ENCODE results near the gene GALNT16.

The GALNT16 gene

GRCh38 chr14:69325086-69325485 lies 65.1 kb downstream of the GALNT16 start:
- Histone ChIP-seq H3K9me2 (replicated peaks; ENCODE audit: low read depth, low read length) (no peaks in the 10 kb centered on the region), H3K36me3 (ENCODE audit: insufficient read depth, low read length) (no peaks in the 10 kb centered on the region), H3K9ac (ENCODE audit: low read depth, low read length, poor library complexity, severe bottlenecking) (no peak overlapping the region), H3K4me2 (ENCODE audit: low read depth, low read length, poor library complexity, severe bottlenecking) (no peak overlapping the region), H3F3A (ENCODE audit: low read depth) (no peaks in the 10 kb centered on the region), H3K27me3 (ENCODE audit: insufficient read depth, low read length, poor library complexity, severe bottlenecking) (no peaks in the 10 kb centered on the region), H2AFZ (ENCODE audit: low read length) (no peak overlapping the region), H3K4me3 (ENCODE audit: low read length, poor library complexity, severe bottlenecking) (no peak overlapping the region), H3K4me1 (ENCODE audit: insufficient read depth, low read length, poor library complexity, severe bottlenecking) (no peaks in the 10 kb centered on the region), H3K79me2 (ENCODE audit: insufficient read depth, low read length) (no peaks in the 10 kb centered on the region), H3K9me3 (ENCODE audit: insufficient read depth, low read depth, low read length) (no peaks in the 10 kb centered on the region), H4K20me1 (ENCODE audit: insufficient read depth, low read length, poor library complexity, severe bottlenecking) (no peaks in the 10 kb centered on the region)
- TF ChIP-seq EZH2phosphoT487 (IDR thresholded peaks at IDR 0.05; ENCODE audit: borderline replicate concordance) (no peak), CTCF (conservative IDR thresholded peaks at IDR 0.05; ENCODE audit: low read length) (no peak)

GRCh38 chr14:69325646-69326265 lies 65.8 kb downstream of the GALNT16 start:
- no peaks in the 10 kb centered on the region for H3K36me3 ChIP-seq (ENCODE audit: insufficient read depth, low read length)
- no peak for TF ChIP-seq EZH2phosphoT487 (IDR thresholded peaks at IDR 0.05; ENCODE audit: borderline replicate concordance)
- TF ChIP-seq CTCF (conservative IDR thresholded peaks at IDR 0.05; ENCODE audit: low read length) = peak; percentile 42
- H3F3A ChIP-seq (ENCODE audit: low read depth) = no peaks in the 10 kb centered on the region
- no peak overlapping the region for H3K4me2 ChIP-seq (ENCODE audit: low read depth, low read length, poor library complexity, severe bottlenecking)
- no peaks in the 10 kb centered on the region for H3K27me3 ChIP-seq (ENCODE audit: insufficient read depth, low read length, poor library complexity, severe bottlenecking)
- no peak overlapping the region for H3K9ac ChIP-seq (ENCODE audit: low read depth, low read length, poor library complexity, severe bottlenecking)
- H3K79me2 ChIP-seq (ENCODE audit: insufficient read depth, low read length) = no peaks in the 10 kb centered on the region
- no peaks in the 10 kb centered on the region for H3K9me2 ChIP-seq (replicated peaks; ENCODE audit: low read depth, low read length)
- H3K4me1 ChIP-seq (ENCODE audit: insufficient read depth, low read length, poor library complexity, severe bottlenecking) = no peaks in the 10 kb centered on the region
- no peak overlapping the region for H2AFZ ChIP-seq (ENCODE audit: low read length)
- H4K20me1 ChIP-seq (ENCODE audit: insufficient read depth, low read length, poor library complexity, severe bottlenecking) = no peaks in the 10 kb centered on the region
- H3K4me3 ChIP-seq (ENCODE audit: low read length, poor library complexity, severe bottlenecking) = no peak overlapping the region
- no peaks in the 10 kb centered on the region for H3K9me3 ChIP-seq (ENCODE audit: insufficient read depth, low read depth, low read length)

- no peak overlapping the region for H3K9ac ChIP-seq (ENCODE audit: low read depth, low read length, poor library complexity, severe bottlenecking)
- H3K4me1 ChIP-seq (ENCODE audit: insufficient read depth, low read length, poor library complexity, severe bottlenecking) = no peaks in the 10 kb centered on the region
- H3K9me2 ChIP-seq (replicated peaks; ENCODE audit: low read depth, low read length) = no peaks in the 10 kb centered on the region
- H3K4me3 ChIP-seq (ENCODE audit: low read length, poor library complexity, severe bottlenecking) = no peak overlapping the region
- no peaks in the 10 kb centered on the region for H4K20me1 ChIP-seq (ENCODE audit: insufficient read depth, low read length, poor library complexity, severe bottlenecking)
- H2AFZ ChIP-seq (ENCODE audit: low read length) = no peak overlapping the region
- H3K79me2 ChIP-seq (ENCODE audit: insufficient read depth, low read length) = no peaks in the 10 kb centered on the region
- TF ChIP-seq EZH2phosphoT487 (IDR thresholded peaks at IDR 0.05; ENCODE audit: borderline replicate concordance) = no peak
- H3K27me3 ChIP-seq (ENCODE audit: insufficient read depth, low read length, poor library complexity, severe bottlenecking) = no peaks in the 10 kb centered on the region
- H3K36me3 ChIP-seq (ENCODE audit: insufficient read depth, low read length) = no peaks in the 10 kb centered on the region
- no peaks in the 10 kb centered on the region for H3K9me3 ChIP-seq (ENCODE audit: insufficient read depth, low read depth, low read length)
- H3K4me2 ChIP-seq (ENCODE audit: low read depth, low read length, poor library complexity, severe bottlenecking) = no peak overlapping the region
- no peaks in the 10 kb centered on the region for H3F3A ChIP-seq (ENCODE audit: low read depth)
Measured at GRCh38 chr14:69326611-69327010, 66.7 kb downstream of the GALNT16 start.

- Histone ChIP-seq H3K9ac (ENCODE audit: low read depth, low read length, poor library complexity, severe bottlenecking) (no peak overlapping the region), H3K9me3 (ENCODE audit: insufficient read depth, low read depth, low read length) (no peaks in the 10 kb centered on the region), H3K36me3 (ENCODE audit: insufficient read depth, low read length) (no peaks in the 10 kb centered on the region), H4K20me1 (ENCODE audit: insufficient read depth, low read length, poor library complexity, severe bottlenecking) (no peaks in the 10 kb centered on the region), H2AFZ (ENCODE audit: low read length) (no peak overlapping the region), H3F3A (ENCODE audit: low read depth) (no peaks in the 10 kb centered on the region), H3K9me2 (replicated peaks; ENCODE audit: low read depth, low read length) (no peaks in the 10 kb centered on the region), H3K79me2 (ENCODE audit: insufficient read depth, low read length) (no peaks in the 10 kb centered on the region), H3K4me3 (ENCODE audit: low read length, poor library complexity, severe bottlenecking) (no peak overlapping the region), H3K27me3 (ENCODE audit: insufficient read depth, low read length, poor library complexity, severe bottlenecking) (no peaks in the 10 kb centered on the region), H3K4me2 (ENCODE audit: low read depth, low read length, poor library complexity, severe bottlenecking) (no peak overlapping the region), H3K4me1 (ENCODE audit: insufficient read depth, low read length, poor library complexity, severe bottlenecking) (no peaks in the 10 kb centered on the region)
- TF ChIP-seq CTCF (conservative IDR thresholded peaks at IDR 0.05; ENCODE audit: low read length) (no peak), EZH2phosphoT487 (IDR thresholded peaks at IDR 0.05; ENCODE audit: borderline replicate concordance) (no peak)
Measured at GRCh38 chr14:69327507-69327906, 67.5 kb downstream of the GALNT16 start.

Measured in Loucy (cell line).